ENCODE data around the gene NAV2.

NAV2 gene

GRCh38 chr11:19872512-19873145 is 160.0 kb downstream of the NAV2 start:
- TF ChIP-seq CTCF (IDR thresholded peaks at IDR 0.05; ENCODE audit: insufficient read depth, low read depth, low read length, missing control alignments) = no peak
- DNase-seq (ENCODE audit: low read depth) = no peak
- H3K4me3 ChIP-seq (ENCODE audit: low read depth, low read length) = no peak overlapping the region

GRCh38 chr11:19873730-19874129 is 161.1 kb downstream of the NAV2 start:
- no peak for DNase-seq (ENCODE audit: low read depth)
- no peak for TF ChIP-seq CTCF (IDR thresholded peaks at IDR 0.05; ENCODE audit: insufficient read depth, low read depth, low read length, missing control alignments)
- H3K4me3 ChIP-seq (ENCODE audit: low read depth, low read length) = no peak overlapping the region

GRCh38 chr11:19874266-19874665 is 161.6 kb downstream of the NAV2 start:
- no peak for DNase-seq (ENCODE audit: low read depth)
- H3K4me3 ChIP-seq (ENCODE audit: low read depth, low read length) = no peak overlapping the region
- TF ChIP-seq CTCF (IDR thresholded peaks at IDR 0.05; ENCODE audit: insufficient read depth, low read depth, low read length, missing control alignments) = no peak

GRCh38 chr11:19876750-19877149 is 164.1 kb downstream of the NAV2 start:
- no peak for TF ChIP-seq CTCF (IDR thresholded peaks at IDR 0.05; ENCODE audit: insufficient read depth, low read depth, low read length, missing control alignments)
- no peak for DNase-seq (ENCODE audit: low read depth)
- no peak overlapping the region for H3K4me3 ChIP-seq (ENCODE audit: low read depth, low read length)

GRCh38 chr11:19878520-19878919 is 165.9 kb downstream of the NAV2 start:
- H3K4me3 ChIP-seq (ENCODE audit: low read depth, low read length) = no peak overlapping the region
- no peak for DNase-seq (ENCODE audit: low read depth)
- TF ChIP-seq CTCF (IDR thresholded peaks at IDR 0.05; ENCODE audit: insufficient read depth, low read depth, low read length, missing control alignments) = no peak

- H3K4me3 ChIP-seq (ENCODE audit: low read depth, low read length) = no peak overlapping the region
- DNase-seq (ENCODE audit: low read depth) = no peak
- no peak for TF ChIP-seq CTCF (IDR thresholded peaks at IDR 0.05; ENCODE audit: insufficient read depth, low read depth, low read length, missing control alignments)
Observed at GRCh38 chr11:19879307-19880087, 166.9 kb downstream of the NAV2 start.

- DNase-seq (ENCODE audit: low read depth) = no peak
- TF ChIP-seq CTCF (IDR thresholded peaks at IDR 0.05; ENCODE audit: insufficient read depth, low read depth, low read length, missing control alignments) = no peak
- H3K4me3 ChIP-seq (ENCODE audit: low read depth, low read length) = no peak overlapping the region
Observed at GRCh38 chr11:19880088-19880345, 167.4 kb downstream of the NAV2 start.
